GM21526 (cell line): ENCODE data around the gene DIRAS1.

ENCODE experiments used
- ATAC-seq: cut with Tn5 transposase; IDR thresholded peaks from one replicate; pipeline ENCODE4 v1.9.1; 2021; ENCODE audit warnings: moderate library complexity; ENCODE audit not compliant: unreplicated experiment, low FRiP score

The DIRAS1 gene

DNA sequence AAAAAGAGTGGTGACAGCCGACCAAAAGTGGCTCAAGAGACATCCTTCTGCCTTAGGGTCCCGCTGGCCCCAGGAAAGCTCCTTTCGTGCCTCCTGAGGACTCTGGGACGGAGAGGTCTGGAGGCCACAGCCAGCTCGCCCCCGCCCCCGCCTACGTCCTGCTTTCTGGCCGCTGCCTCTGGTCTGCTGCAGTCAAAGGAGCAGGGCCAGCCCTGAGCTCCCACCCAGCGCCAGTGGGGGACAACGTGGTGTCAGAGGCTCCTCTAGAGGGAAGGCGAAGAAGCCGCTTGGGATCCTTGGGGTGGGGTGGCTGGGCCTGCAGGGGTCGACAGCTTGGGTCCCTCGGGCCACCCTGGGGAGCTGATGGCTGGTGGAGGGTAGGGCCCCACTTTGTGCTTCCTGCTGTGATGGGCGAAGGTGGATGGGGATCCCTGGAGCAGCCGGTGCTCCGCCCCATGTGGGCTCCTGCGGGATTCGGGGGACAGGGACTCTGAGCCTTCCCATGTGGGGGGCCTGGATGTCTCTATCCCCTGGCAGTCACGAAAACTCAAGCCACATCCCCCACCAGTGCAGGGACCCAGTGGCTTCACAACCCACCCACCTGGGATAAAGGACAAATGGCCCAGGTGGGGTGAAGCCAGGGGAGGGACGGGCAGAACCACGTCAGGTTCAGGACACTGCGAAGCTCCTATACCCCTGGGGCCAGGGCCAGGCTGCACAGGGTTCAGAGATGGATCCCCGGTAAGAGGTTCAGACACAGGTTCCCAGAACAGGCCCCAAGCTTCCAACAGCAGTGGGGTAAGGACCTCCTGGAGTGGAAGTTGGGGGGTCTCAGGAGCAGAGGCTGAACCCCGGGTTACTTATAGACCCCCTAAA, 9.0 kb upstream of the DIRAS1 start:
- ATAC-seq = no peak

DNA sequence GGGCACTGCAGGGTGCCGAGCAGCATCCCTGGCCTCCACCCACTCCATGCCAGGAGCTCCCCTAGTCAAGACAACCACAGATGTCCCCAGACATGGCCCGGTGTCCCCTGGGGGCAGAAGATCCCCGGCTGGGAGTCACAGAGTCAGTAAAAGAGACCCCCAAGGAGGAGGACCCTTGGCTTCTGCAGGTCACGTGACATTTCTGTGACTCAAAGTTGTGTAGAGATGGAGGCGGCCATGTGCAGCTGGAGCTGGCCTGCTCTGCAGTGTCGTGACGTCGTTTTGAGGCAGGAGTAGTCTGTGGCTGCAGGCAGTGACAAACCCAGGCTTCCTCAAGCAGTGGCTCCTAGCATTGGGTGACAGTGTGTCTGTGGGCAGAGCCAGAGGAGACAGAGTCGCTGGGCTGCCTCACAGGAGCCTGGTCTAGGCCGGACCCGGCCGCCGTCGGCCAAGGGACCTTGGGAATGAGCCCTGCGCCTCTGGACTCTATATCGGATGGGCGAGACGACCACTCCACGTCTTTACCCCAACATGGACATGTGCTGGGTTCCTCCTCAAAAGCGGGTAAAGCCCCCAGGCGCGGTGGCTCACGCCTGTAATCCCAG, 7.7 kb upstream of the DIRAS1 start:
- ATAC-seq = no peak

DNA sequence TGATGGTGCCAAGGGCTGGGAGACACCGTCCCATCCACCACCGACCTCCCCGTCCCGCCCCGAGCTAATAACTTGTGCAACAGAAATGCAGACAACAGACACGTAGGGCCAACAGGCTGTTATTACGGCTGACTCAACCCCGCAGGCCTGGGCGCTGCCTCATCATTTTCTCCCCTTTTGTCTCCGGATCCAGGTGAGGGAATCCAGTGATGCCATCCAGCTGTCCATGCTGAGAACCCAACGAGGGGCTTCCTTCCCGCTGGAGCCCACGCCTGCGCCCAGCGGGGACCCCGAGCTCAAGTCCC, 6.4 kb upstream of the DIRAS1 start:
- ATAC-seq = no peak

DNA sequence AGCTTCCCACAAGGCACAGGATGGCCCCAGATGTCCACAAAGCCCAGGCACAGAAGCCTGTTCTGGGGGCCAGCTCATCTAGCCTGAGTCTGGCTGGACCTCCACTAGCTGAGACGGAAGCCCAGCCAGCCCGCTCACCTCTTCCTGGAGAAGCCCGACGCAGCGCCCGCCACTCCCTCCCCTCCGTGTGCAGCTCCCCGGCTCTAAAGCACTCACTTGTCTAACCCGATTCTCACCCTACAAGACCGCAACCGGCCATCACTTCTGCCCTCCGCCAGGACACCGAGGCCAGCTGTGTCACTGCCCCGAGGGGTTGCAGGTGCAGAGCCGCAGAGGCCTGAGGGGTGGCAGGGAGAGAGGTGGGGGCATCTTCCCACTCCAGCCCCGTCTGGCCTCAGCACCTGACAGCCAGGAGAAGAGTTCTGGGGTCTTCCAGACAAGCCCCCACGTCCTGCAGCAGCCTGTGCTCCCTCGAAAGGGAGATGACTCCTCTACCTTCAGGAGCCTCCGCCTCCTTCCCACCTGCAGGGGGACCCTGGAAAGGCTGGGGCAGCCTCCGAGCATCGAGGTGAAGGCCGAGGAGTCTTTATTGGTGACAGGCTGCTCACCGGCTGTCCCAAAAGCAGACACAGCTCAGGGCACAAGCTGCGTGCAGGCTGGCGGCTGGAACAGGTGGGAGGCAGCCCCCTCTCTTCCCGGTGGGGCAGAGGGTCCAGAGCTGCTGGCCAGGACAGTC, 5.9 kb upstream of the DIRAS1 start:
- ATAC-seq = no peak

DNA sequence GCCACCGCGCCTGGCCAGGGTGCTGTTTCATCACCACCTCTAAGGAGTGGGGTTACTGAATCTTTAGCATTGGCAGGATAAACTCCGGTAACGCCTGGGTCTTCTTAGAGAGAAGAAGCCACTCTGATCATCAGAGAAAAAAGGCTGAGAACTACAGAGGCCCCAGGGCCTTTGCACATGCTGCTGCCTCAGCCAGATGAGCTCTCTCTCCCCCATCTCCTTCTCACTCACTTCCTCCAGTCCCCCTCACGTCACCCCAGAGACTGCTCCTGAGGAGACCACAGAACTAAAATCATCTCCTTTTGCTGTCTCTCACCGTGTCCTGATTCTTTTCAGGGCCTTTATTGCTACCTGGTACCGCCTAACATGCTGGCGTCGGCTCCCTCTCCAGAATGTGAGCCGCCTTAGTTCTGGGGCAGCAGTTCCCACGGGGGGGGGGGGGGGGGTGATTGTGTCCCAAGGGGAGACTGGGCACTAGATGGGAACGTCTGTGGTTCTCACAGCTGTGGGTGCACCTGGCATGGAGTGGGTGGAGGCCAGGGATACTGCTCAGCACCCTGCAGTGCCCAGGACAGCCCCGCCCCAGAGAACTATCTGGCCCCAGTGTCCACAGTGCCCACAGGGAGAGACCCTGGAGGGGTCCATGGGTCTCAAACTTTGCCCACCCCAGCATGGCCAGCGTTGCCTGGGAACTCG, 5.1 kb upstream of the DIRAS1 start:
- no peak for ATAC-seq

DNA sequence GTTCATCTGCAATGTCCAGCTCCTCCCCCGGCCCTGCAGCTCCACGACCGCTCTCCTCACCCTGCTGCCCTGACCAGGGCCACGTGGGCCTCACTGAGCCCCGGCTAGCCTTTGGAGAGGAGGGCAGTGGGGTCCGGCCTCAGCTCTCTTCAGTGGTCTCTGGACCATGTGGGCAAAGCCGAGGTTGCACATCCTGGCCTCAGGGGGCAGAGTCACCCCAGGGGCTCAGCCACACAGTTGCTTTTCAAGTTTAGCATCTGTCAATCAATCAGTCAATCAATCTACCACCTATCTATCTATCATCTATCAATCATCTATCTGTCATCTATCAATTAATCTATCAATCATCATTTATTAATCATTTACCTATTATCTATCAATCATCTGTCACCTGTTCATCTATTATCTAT, 3.0 kb upstream of the DIRAS1 start:
- ATAC-seq = no peak

DNA sequence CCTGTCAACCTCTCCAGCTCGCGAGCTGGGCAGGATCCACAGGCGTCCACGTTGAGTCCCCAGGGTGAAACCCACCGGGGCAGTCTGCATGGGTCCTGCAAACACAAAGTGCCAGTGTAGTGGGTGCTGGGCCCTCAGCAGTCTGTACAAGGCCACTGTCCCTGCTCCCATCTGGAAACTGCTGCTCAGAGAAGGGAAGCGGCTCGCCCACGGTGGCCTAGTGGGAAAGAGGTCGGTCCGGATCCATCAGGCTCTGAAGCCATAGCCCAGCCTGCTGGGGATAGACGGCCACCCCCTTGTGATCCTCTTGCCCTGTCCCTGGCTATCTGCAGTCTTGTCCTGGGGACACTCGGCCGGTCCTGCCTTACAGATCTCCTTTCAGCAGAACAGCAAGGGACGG, 2.6 kb upstream of the DIRAS1 start:
- ATAC-seq = no peak

DNA sequence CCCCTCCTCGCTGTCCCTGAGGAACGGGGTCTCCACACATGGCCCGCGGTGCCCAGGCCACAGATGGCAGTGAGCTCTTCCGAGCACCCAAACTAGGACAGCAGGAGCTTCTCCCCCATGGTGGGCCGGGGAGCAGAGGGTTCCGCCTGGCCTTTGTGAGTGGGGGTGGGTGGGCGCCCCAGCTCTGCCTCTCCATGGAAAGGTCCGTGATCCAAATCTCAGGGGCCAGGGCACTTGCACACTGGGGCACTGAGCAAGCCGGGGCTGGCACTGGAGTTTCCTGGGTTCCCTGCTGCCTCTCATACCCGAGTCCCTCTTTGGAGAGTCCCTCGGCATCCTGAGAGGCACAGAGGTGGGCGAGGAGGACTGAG, 2.2 kb upstream of the DIRAS1 start:
- no peak for ATAC-seq

DNA sequence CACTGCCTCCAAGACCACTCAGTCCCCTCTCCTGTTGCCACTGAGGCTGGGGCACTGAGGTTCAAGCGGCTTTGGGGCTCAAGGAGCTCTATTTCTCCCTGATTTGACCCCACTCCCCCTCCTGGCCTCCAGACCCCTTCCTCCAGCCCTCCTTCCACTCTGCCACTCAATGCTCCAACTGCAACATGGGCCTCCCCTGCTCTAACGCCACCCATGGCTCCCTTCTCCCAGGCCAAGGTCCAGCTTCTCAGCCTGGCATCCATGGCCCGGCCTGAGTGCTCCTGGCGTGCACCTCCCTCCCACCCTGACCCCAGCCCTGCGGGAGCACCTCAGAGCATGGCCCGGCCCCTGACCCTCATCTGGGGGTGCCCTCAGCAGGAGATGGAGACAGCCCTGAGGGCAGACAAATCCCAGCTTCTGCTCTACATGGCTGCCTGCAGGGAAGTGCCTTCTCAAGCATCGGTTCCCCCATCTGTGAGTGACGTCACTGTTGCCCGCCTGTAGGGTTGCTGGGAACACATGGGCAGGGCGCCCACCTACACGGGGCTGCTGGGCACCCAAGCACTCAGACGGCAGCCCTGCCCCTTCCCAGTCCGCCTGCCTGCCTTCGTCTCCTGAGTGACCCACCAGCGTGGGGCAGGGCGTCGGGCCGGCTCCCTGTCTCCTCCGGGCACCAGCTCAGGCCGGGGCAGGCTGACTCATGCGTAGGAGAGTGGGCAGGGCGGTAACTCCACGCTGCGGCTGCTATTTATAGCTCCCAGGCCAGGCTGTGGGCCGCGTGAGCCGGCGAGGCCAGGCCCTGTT, 1.6 kb upstream of the DIRAS1 start:
- ATAC-seq = no peak

DNA sequence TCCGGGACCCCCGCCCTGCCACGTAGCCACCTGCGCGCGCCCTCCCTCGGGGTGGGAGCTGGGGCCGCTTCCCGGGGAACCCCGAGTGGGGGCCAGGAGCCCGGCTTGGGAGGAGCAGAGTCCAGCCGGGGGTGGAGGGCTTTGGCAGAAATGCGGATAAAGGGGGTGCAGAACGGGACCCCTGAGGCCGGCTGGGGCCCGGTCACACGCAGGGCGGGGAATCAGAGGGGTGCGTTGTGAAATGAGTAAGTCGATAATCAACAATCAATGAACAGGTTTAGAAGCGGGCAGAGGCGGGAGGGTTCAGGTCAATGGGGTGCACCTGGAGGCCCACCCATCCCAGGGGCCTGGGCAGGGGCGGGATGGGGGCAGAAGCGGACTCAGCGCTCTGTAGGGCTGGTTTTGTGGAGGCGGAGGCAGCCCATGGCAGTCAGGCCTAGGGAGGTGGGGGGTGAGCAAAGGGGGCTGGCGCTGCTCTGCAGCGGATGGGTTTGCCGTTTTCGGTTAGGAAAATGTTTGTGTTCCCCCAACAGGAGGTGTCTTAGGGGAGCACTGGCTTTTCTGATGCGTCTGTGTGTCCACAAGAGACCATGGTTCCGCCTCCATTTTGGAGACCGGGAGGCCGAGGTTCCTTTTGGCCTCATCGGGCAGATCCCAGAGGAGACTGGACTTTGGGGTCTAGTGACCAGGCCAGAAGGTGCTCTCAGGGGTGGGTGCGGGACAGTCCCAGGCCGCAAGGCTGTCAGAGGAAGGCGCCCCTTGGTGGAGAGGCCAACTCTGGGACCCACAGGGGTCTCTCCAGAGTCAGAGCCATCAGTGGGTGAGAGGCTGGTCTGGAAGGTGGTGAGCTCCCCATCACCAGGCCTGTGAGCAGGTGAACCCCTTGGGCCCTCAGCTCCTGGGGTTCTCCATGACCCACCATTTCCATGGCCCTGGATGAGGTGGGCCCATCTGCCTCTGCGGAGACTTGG, 683 bp upstream of the DIRAS1 start:
- ATAC-seq = no peak

DNA sequence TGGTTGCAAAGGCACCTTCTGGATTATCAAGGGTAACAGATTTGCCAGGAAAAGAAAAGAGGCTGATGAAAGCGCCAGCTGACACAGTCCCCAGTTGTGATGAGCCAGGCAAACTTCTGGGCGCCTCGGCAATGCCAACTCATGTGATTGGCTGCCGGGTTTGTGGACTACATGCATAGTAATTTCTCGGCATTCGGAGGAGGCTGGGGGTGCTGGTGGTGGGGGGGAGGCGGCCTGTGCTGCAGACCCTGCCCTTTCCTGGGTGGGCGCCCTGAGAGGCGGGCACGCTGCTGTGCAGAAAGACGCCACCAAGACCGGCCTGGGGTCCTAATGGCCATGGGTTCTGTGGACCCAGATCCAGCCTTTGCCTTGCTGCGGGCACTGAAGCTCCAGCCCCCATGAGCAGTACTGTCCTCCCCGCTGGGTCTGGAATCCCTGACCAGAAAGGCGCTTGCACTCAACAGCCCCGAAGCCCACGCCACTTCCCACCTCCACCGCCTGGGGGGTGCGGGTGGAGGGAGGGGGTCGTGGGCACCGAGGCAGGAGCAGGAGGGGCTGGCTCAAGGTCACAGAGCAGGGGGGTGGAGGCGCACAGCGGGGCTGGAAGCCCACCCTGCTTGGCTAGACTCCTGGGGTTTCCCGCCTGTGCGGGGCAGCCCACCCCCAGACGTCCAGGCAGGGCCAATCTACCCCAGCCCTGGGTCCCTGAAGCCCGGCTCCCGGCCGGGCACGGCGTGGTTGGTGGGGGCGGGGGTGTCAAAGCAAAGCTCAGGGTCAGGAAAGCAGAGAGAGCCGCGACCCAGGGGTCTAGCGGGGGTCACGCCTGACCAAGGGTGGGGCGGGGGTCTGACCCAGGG, 1.0 kb downstream of the DIRAS1 start:
- ATAC-seq = no peak

DNA sequence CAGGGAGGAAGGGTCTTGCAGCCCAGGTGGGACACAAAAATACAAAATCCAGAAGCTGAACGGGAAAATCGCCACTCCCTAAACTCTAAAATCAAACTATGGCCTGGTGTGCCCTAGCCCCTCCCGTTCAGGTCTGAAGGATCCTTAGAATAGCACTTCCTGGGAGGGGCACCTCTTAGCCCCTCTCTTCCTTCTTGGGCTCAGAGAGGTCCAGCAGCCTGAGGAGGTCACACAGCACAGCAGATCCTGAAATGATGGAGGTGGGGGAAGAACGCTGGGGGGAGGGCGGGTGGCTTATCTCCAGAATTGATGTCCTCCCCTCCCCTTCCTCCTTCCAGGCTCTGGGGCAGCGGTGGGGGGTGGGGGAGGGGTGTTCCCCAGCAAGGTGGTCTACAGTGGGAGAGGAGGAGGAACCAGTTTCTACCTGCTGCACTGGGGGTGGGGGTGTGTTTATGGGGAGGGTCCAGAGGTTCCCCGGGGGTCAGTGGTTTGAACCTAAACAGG, 1.9 kb downstream of the DIRAS1 start:
- ATAC-seq = no peak

DNA sequence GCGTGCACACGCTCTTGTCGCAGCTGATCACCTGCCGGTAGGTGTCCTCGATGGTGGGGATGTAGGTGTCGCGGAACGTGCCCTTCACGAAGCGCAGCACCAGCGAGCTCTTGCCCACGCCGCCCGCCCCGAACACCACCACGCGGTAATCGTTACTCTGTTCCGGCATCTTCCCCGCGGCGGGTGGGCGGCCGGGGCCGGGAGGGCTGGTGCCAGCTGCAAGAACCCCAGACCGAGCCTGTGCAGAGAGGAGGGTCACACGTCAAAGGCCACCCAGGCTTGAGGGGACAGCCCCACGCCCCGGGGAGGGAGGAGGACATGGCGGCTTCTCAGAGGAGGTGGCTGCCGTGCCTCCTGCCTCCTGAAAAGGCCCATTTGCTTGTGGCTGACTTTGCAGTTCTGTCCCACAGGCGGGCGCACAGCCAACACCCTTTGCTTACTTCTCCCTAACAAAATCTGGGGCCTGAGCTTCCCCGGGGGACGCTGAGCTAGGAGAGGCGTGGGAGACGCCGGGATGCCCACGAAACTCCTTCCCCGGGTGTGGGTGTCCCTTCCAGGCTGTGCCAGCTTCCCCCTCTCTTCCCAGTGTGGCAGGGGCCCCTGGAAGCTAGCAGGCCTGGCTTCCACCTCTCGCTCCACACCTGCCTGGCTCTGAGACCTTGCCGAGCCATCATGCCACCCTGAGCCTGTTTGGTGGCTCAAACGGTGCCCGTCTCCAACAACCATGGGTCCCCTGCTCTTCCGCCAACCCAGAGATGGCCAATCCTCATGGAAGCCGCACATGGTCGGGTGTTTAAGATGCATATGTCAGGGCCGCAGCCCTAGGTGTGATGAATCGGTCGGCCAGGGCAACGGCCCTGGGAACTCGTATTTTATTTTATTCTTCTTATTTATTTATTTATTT, 3.3 kb downstream of the DIRAS1 start:
- no peak for ATAC-seq

DNA sequence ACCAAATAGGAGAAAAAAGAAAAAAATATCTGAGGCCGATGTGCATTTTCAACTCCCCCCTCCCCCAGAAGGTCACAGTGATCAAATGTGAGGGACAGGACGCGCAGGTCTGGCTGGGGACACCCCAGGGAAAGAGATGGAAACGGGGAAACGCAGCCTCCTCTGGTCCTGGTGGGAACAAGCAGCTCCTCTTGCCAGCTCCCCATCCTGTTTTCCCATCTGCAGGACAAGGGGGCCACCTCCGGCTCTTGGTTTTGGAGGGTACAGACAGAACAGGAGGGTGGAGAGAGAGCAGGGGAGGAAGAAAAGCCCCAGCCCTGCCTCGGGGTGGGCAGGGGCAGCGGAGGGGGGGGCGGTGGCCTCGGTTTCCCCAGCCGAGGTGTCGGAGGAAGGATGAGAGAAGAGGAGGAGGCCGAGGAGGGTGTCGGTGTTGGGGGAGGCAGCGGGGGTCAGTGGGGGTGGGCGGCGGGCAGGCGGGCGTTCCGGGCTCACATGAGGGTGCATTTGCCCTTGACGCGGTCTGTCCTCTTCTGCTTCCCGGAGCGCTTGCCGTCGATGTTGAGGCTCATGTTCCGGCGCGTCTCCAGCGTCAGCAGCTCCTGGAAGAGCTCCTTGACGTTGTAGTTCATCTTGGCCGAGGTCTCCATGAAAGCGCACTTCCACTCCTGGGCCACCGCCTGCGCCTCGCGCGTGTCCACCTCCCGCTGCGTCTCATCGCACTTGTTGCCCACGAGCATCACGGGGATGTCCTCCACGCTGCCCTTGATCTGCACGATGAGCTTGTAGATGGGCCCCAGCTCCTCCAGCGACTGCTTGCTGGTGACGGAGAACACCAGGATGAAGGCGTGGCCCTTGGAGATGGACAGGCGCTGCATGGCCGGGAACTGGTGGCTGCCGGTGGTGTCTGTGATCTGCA, 4.2 kb downstream of the DIRAS1 start:
- ATAC-seq = no peak

DNA sequence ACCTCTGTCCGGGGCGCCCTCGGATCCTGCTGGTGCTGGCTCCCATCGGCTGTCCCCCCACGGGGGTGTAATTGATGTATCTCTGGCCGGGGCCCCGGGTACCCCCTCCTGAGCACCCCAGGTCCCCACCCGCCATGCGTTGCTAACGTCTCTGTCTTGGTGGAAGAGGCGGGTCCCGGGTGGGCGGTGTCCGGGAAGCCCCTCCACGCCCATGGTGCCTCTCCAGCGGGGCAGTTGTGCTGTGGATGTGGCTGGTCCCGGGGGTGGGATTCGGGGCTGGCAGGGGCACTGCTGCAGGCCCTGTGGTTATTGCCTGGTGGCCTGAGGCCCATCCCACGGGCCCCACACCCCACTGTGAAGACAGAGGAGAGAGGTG, 4.9 kb downstream of the DIRAS1 start:
- ATAC-seq = no peak
